ENCODE data around the gene SP110.

The SP110 gene

GRCh38 chr2:230205034-230205433 is 14.8 kb downstream of the SP110 start:
- DNase-seq (ENCODE audit: low read depth, low spot score), result no peak
- no peak overlapping the region for H3K4me3 ChIP-seq (ENCODE audit: low read depth, low read length)
- CTCF ChIA-PET, result interaction anchor here (0.5 kb wide), 1 partner anchor 139 kb away, joined by 3 read pairs; no protein-coding TSS in a partner anchor
- POLR2A ChIA-PET, result no interaction called here
- TF ChIP-seq, protein P1, sequence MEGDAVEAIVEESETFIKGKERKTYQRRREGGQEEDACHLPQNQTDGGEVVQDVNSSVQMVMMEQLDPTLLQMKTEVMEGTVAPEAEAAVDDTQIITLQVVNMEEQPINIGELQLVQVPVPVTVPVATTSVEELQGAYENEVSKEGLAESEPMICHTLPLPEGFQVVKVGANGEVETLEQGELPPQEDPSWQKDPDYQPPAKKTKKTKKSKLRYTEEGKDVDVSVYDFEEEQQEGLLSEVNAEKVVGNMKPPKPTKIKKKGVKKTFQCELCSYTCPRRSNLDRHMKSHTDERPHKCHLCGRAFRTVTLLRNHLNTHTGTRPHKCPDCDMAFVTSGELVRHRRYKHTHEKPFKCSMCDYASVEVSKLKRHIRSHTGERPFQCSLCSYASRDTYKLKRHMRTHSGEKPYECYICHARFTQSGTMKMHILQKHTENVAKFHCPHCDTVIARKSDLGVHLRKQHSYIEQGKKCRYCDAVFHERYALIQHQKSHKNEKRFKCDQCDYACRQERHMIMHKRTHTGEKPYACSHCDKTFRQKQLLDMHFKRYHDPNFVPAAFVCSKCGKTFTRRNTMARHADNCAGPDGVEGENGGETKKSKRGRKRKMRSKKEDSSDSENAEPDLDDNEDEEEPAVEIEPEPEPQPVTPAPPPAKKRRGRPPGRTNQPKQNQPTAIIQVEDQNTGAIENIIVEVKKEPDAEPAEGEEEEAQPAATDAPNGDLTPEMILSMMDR (IDR thresholded peaks at IDR 0.05; ENCODE audit: insufficient read depth, low read length, missing control alignments), result no peak

- no peak overlapping the region for H3K4me3 ChIP-seq (ENCODE audit: low read depth, low read length)
- TF ChIP-seq, protein P1 (IDR thresholded peaks at IDR 0.05; ENCODE audit: insufficient read depth, low read length, missing control alignments), result no peak
- no peak for DNase-seq (ENCODE audit: low read depth, low spot score)
- CTCF ChIA-PET, result interaction anchor here (1.5 kb wide), 1 partner anchor 43 kb away, joined by 4 read pairs; no protein-coding TSS in a partner anchor
- POLR2A ChIA-PET, result no interaction called here
These were observed 16.6 kb downstream of the SP110 start for GRCh38 chr2:230203110-230203676.

DNA sequence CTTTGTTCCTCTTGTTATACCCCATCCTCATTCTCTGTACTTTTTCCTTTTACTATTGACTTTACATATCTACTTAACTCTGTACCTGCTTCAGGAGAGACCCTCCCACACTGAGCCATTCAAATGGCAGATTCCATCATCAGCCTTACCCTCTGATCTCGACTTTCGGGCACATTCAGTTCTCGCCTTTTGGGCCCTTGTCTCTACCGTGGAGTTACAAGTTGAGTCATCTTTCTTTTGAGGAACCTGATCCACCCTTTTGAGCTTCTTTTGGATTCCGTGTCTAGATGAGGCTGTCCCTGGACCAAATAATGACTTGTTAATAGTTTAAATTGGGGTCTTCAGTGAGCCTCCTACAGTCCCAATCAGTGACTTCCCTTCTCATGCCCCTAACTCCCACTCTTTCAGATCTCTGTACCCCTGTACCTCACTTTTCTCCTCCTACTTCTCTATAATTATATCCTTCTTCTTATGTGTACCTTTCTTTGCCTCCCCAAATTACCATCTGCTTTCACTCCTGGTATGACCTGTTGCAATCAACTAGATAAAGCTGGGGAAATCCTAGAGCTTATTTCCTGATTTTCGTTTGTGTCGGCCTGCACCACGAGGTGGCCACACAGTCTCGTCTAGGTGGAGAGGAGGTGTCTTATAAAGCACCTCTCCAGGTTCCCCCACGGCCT is 17.2 kb downstream of the SP110 start:
- DNase-seq (ENCODE audit: low read depth, low spot score), result no peak
- CTCF ChIA-PET, result no interaction called here

DNA sequence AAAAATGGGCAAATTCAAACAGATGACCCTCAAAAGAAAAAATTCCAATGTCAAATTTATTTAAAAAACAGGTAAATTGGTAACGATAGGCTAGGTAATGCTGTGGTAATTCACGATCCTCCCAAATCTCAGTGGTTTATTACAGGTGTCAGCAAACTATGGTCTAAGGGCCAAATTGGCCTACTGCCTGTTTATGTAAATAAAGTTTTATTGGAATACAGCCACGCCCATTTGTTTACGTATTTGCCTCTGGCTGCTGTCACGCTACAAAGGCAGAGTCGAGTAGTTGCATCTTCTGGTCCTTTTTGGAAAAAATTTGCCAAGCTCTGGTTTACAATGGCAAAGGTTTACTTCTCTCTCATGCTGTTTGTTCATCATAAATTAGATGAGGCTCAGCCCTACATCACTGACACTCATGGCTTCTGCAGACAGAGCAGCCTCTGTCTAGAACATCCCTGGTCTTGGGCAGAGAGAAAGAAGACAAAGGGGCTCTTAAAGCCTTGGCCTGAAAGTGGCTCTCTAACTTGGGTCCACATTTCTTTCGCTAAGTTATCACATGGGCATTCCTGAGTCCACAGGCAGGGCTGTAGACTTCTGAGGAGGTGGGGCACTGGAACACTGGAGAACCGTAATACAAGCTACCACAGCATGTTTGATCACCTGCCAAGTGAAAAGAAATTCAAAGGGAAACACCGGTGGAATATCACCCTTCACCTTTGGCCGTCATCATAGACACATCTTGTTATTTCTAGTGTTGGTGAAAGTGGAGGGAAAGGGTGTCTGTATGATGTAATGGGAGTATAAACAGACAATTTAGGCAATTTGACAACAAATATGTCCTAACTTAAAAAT is 34.8 kb downstream of the SP110 start:
- no peak for DNase-seq (ENCODE audit: low read depth, low spot score)
- POLR2A ChIA-PET, result no interaction called here
- TF ChIP-seq, protein P1 (IDR thresholded peaks at IDR 0.05; ENCODE audit: insufficient read depth, low read length, missing control alignments), result no peak
- CTCF ChIA-PET, result no interaction called here
- no peak overlapping the region for H3K4me3 ChIP-seq (ENCODE audit: low read depth, low read length)

More for the DNA sequence above, 17.2 kb downstream of the SP110 start:
- TF ChIP-seq, protein P1 (IDR thresholded peaks at IDR 0.05; ENCODE audit: insufficient read depth, low read length, missing control alignments), result no peak
- H3K4me3 ChIP-seq (ENCODE audit: low read depth, low read length), result no peak overlapping the region
- POLR2A ChIA-PET, result no interaction called here

- DNase-seq (ENCODE audit: low read depth, low spot score), result no peak
- TF ChIP-seq, protein P1 (IDR thresholded peaks at IDR 0.05; ENCODE audit: insufficient read depth, low read length, missing control alignments), result no peak
- POLR2A ChIA-PET, result no interaction called here
- CTCF ChIA-PET, result no interaction called here
- no peak overlapping the region for H3K4me3 ChIP-seq (ENCODE audit: low read depth, low read length)
These were observed 38.6 kb downstream of the SP110 start for GRCh38 chr2:230181195-230181594.

DNA sequence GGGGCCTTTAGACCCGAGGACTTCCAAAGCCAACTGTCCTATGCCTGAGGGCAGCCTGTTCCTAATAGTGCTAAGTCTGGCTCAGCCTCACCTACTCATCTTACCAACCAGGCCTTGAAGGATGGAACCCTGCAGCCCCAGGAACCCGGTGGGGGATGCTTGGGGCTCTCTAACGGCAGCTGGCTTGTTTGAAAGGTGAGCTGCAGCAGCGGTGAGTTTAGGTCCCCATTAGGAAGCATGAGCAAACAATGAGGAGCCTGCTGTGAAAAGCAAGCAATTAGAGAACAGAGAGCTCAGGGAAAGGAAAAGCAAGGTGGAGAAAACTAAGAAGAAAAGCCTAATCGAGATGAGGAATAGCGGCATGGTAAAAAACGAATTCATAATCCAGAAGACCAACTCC is 39.9 kb downstream of the SP110 start:
- no peak overlapping the region for H3K4me3 ChIP-seq (ENCODE audit: low read depth, low read length)
- POLR2A ChIA-PET, result no interaction called here
- TF ChIP-seq, protein P1 (IDR thresholded peaks at IDR 0.05; ENCODE audit: insufficient read depth, low read length, missing control alignments), result no peak
- no peak for DNase-seq (ENCODE audit: low read depth, low spot score)
- CTCF ChIA-PET, result no interaction called here
